HG02938 (cell line): ENCODE data around the gene USP35.
"Not testable (repeated sequence)": the region's sequence is repeated elsewhere in the genome, so short reads cannot be mapped to it uniquely, and the experiment has no call there.

Source experiments
- ATAC-seq: cut with Tn5 transposase; IDR thresholded peaks from one replicate; pipeline ENCODE4 v1.9.1; 2021; ENCODE audit warnings: mild to moderate bottlenecking, moderate library complexity; ENCODE audit not compliant: unreplicated experiment

USP35 gene

GRCh38 chr11:78170413-78170812 lies 18.3 kb upstream of the USP35 start:
- no peak for ATAC-seq

GRCh38 chr11:78170874-78171549 lies 17.7 kb upstream of the USP35 start:
- ATAC-seq: no peak

- no peak for ATAC-seq
Measured at GRCh38 chr11:78171951-78172350, 16.8 kb upstream of the USP35 start.

DNA sequence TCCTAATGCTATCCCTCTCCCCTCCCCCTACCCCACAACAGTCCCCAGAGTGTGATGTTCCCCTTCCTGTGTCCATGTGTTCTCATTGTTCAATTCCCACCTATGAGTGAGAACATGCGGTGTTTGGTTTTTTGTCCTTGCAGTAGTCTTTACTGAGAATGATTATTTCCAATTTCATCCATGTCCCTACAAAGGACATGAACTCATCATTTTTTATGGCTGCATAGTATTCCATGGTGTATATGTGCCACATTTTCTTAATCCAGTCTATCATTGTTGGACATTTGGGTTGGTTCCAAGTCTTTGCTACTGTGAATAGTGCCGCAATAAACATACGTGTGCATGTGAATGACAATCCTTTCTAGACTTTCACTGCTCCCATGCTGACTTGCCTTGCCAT lies 12.9 kb upstream of the USP35 start:
- ATAC-seq: not testable (repeated sequence)

DNA sequence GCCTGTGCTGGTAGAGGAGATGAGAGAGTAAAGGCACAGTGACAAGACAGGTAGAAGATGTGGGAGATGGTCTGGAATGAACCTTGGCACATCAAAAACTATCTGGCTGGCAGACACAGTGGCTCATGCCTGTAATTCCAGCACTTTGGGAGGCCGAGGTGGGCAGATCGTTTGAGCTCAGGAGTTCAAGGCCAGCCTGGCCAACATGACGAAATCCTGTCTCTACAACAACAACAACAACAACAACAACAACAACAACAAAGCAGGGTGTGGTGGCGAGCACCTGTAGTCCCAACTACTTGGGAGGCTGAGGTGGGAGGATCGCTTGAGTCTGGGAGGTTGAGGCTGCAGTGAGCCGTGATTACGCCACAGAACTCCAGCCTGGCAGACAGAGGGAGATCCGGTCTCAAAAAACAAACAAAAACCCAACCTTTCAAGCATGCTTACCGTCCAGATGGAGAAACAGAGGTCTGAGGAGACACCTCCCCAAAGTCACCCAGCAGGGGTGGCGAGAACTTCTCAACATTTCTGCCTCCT lies 12.0 kb upstream of the USP35 start:
- no peak for ATAC-seq

DNA sequence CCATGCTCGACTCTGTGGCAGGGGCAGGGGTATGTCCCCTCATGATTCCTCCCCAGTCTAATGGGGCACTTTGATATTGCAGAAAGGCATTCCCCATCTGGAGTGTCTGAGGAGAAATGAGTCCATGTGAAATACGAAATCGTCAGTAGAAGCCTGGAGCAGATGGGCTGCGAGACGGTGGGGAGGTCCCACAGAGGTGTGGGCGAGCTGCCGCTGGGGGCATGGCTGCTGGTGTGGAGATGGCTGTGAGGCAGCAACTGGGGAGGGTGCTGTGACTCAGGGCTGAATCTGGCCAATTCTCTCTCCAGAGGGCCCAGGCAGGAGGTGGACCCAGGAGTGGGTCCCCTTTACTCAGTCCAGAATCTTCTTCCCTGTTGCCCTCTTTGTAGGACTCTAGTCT lies 11.5 kb upstream of the USP35 start:
- no peak for ATAC-seq

- no peak for ATAC-seq
Measured at GRCh38 chr11:78179459-78180071, 9.2 kb upstream of the USP35 start.

- no peak for ATAC-seq
Measured at GRCh38 chr11:78180751-78181150, 8.0 kb upstream of the USP35 start.

DNA sequence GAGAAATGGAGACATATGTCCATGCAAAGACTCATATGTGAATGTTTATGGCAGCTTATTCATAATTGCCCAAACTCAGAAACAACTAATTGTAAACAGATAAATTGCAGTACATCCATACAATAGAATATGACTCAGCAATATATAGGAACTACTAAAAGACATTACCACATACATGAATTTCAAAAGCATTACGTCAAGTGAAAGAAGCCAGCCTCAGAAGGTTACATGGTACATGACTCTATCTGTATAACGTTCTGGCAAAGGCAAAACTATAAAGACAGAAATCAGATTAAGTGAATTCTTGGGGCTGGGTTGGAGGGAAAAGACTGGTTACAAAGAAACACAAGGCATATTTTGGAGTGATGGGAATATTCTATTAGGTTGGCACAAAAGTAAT lies 7.5 kb upstream of the USP35 start:
- no peak for ATAC-seq

GRCh38 chr11:78187366-78188285 lies 1.1 kb upstream of the USP35 start:
- peak; percentile 25 for ATAC-seq

- ATAC-seq: no peak
Measured at GRCh38 chr11:78189174-78189724, 530 bp downstream of the USP35 start.

DNA sequence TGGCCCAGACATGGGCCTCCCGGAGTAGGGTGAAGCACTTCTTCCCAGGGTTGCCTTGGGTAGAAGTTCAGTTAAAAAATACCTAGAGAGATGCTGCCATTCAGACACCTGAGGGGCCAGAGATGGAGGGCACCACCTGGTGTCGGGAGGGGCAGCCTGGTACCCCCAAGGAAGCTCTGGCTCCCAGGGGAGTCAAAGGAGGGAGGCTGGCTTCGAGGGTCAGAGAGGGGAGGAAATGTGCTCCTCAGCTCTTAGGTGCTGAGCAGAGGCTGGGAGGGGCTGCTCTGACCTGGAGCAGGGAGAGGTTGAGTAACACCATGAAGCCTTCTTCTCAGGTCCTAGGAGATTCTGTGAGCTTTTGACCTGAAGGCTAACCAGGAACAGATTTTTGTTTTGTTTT lies 1.1 kb downstream of the USP35 start:
- no peak for ATAC-seq

DNA sequence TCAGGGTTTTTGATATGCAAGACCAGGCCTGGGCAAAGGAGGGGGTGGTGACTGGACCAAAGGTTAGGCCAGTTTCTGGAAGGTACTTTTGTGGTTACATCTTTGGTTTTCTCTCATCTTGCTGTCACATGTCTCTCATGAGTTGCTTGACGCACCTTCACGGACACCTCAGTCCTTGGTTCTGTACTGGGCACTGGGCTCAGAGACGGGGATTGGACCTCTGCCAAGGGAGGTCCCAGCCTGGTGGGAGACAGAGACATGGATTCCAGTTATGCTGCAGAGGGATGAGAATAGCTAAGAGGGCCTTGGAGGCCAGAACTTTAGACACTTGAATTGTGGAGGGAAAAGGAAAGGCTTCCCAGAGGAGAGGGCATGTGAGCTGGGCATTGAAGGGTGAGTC lies 1.7 kb downstream of the USP35 start:
- no peak for ATAC-seq

DNA sequence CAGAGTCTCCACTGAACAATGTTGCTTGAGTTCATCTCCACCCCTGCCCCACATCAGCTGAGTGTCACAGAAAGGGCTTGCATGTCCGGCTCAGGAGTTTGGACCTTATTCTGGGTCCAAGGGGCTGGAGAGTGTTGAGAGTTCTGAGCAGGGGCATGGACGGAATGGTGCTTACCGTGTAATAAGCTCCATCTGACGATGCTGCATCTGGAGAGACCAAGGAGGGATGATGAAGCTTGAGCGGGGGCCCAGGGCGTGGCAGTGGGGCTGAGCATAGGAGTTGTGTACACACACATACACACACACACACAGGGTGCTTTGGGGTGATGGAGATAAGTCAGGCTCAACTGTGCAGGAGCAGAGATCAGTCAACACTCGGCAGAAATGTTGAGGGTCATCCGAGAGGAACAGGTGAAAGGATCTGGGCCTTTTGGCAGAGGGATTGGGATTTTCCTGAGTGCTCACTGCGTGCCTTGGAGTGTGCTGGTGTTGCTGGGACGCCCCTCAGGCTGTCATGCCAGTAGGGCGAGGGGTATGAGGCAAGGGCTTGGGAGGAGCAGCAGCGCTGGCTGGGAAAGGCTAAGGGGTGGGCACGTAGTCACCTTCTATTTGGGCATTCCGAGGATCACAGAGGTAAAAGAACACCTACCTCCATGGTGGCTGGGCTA lies 2.3 kb downstream of the USP35 start:
- ATAC-seq: no peak

GRCh38 chr11:78192223-78192719 lies 3.6 kb downstream of the USP35 start:
- no peak for ATAC-seq

GRCh38 chr11:78192911-78193351 lies 4.2 kb downstream of the USP35 start:
- ATAC-seq: no peak

- ATAC-seq: no peak
Measured at GRCh38 chr11:78193806-78194205, 5.1 kb downstream of the USP35 start.

- ATAC-seq: no peak
Measured at GRCh38 chr11:78194490-78194889, 5.8 kb downstream of the USP35 start.

- ATAC-seq: no peak
Measured at GRCh38 chr11:78195917-78196560, 7.3 kb downstream of the USP35 start.

GRCh38 chr11:78196661-78197091 lies 8.0 kb downstream of the USP35 start:
- ATAC-seq: no peak
